Keratinocyte (primary cell): Measurements from ENCODE around the gene DEGS1. TPM values are rescaled to one million over a fixed set of nuclear protein-coding genes. Genes with fewer than 3 reads are reported as not detected.

Experiments used
- DNase-seq: peaks from one replicate; pipeline ENCODE4 v3.0.0-alpha.2; 2011; ENCODE audit warnings: low read depth, missing footprints, low spot score
- FAIRE-seq: peaks from 2 replicates; lab custom pipeline; 2011; peaks lifted over from hg19 to GRCh38; lab: Jason Lieb, UNC
- H2AFZ ChIP-seq: 2 replicates; pipeline ENCODE4 v1.6.0; 2012; ENCODE audit warnings: low read length, control low read depth, inconsistent platforms; ENCODE audit not compliant: control insufficient read depth
- H3K27ac ChIP-seq: 2 replicates; pipeline ENCODE4 v1.5.1; 2011; ENCODE audit warnings: low read length; ENCODE audit not compliant: control insufficient read depth, insufficient read depth
- H3K27me3 ChIP-seq: 3 replicates; pipeline ENCODE4 v1.6.0; 2011; ENCODE audit warnings: low read length; ENCODE audit not compliant: control insufficient read depth, insufficient read depth; ENCODE audit errors: extremely low read depth
- H3K36me3 ChIP-seq, 2 experiments: 2 replicates in 1 of 2; 3 replicates in 1 of 2; pipeline ENCODE4 v1.5.1; 2011; ENCODE audit warnings: low read length in 2 of 2, mild to moderate bottlenecking in 1 of 2; ENCODE audit not compliant: control insufficient read depth in 2 of 2, insufficient read depth in 2 of 2; ENCODE audit errors: extremely low read depth in 1 of 2
- H3K4me1 ChIP-seq: 3 replicates; pipeline ENCODE4 v1.5.1; 2011; ENCODE audit warnings: low read length; ENCODE audit not compliant: control insufficient read depth, insufficient read depth; ENCODE audit errors: extremely low read depth
- H3K4me2 ChIP-seq: 3 replicates; pipeline ENCODE4 v1.6.0; 2011; ENCODE audit warnings: low read depth, low read length; ENCODE audit not compliant: control insufficient read depth, insufficient read depth; ENCODE audit errors: extremely low read depth
- H3K4me3 ChIP-seq, 3 experiments: fragments of 200-600 bp in 1 of 3; sonication (generic) in 1 of 3; 2 replicates in 2 of 3; 3 replicates in 1 of 3; pipeline ENCODE4 v1.5.1; 2011 to 2016; ENCODE audit warnings: low read length in 3 of 3, mild to moderate bottlenecking in 3 of 3, control low read depth in 2 of 3, inconsistent platforms in 1 of 3, low read depth in 1 of 3, mixed read lengths in 1 of 3, mixed run types in 1 of 3, moderate library complexity in 1 of 3; ENCODE audit not compliant: control insufficient read depth in 2 of 3, insufficient read depth in 2 of 3; ENCODE audit errors: extremely low read depth in 1 of 3
- H3K79me2 ChIP-seq: 2 replicates; pipeline ENCODE4 v1.6.0; 2012; ENCODE audit warnings: low read length; ENCODE audit not compliant: control insufficient read depth, insufficient read depth
- H3K9ac ChIP-seq: 3 replicates; pipeline ENCODE4 v1.6.0; 2011; ENCODE audit warnings: low read length; ENCODE audit not compliant: control insufficient read depth, insufficient read depth; ENCODE audit errors: extremely low read depth
- H3K9me1 ChIP-seq: 3 replicates; pipeline ENCODE4 v1.6.0; 2011; ENCODE audit warnings: low read length; ENCODE audit not compliant: control insufficient read depth, insufficient read depth; ENCODE audit errors: extremely low read depth
- H3K9me3 ChIP-seq: 2 replicates; pipeline ENCODE4 v1.5.1; 2012; ENCODE audit warnings: low read depth, low read length; ENCODE audit not compliant: control insufficient read depth
- H4K20me1 ChIP-seq: 3 replicates; pipeline ENCODE4 v1.6.0; 2011; ENCODE audit warnings: low read length; ENCODE audit not compliant: control insufficient read depth, insufficient read depth; ENCODE audit errors: extremely low read depth
- CTCF ChIP-seq, 3 experiments: IDR thresholded peaks in 1 of 3; conservative IDR thresholded peaks in 1 of 3; optimal IDR thresholded peaks in 1 of 3; 2 replicates in 2 of 3; 3 replicates in 1 of 3; pipeline versions ENCODE3 to v1.5.1; 2011; ENCODE audit warnings: low read length in 3 of 3, mild to moderate bottlenecking in 3 of 3, moderate library complexity in 2 of 3, control low read depth in 1 of 3, inconsistent platforms in 1 of 3; ENCODE audit not compliant: insufficient read depth in 2 of 3; ENCODE audit errors: extremely low read depth in 1 of 3
- EZH2 ChIP-seq: IDR thresholded peaks from one replicate; pipeline ENCODE4 v1.6.1; 2012; ENCODE audit warnings: inconsistent platforms, mild to moderate bottlenecking, low read length, moderate library complexity
- dilution Hi-C: fragments of 300-500 bp; cut with MboI; formaldehyde crosslinking; loops from one replicate; pipeline ENCODE4 v1.7.0; 2020; ENCODE audit warnings: low sequenced_read_pairs; ENCODE audit not compliant: extremely low pct_ligation_motif_present
- polyA plus RNA-seq, 5 experiments: library from polyadenylated mRNA; depleted of rRNA in 3 of 5; stranded (reverse) in 3 of 5; stranded (forward) in 1 of 5; unstranded in 1 of 5; fragments of >200 nt; gene quantifications; 1 replicate in 1 of 5; 2 replicates in 3 of 5; 3 replicates in 1 of 5; pipeline versions ENCODE4 v1.2.1 to v1.2.3, GENCODE V29; 2011 to 2012; ENCODE audit warnings: missing spikeins in 2 of 5, low read depth in 1 of 5, low replicate concordance in 1 of 5

DEGS1 gene
- polyA plus RNA-seq, 1 donor (not counting 4 experiments of a cell fraction or from before 2014, with no cell fraction given) = 314 TPM

DNA sequence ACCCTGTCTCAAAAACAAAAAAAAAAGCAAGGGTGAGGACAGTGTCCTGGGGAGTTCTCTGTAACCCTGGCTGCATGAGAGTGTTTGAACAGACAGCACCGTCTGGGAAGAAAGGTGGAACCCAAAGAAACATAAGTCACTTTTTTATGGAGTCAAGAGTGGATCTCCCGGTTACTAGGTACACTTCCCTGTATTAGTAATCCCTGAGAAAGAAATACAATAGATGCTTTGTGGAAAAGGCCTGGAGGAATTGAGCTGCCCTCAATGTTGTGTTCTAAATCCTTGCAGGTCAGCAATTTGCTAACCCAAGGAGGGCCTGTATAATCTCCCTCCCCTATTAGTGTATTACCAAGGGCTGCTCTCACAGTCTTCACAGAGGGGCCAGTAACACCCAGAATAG, 16.6 kb downstream of the DEGS1 start:
- H2AFZ ChIP-seq = no peak overlapping the region
- H3K27ac ChIP-seq = peak overlapping the region; percentile 25
- H3K4me3 ChIP-seq = no peak overlapping the region
- H3K36me3 ChIP-seq = no peaks in the 10 kb centered on the region
- FAIRE-seq (peak; percentile 89), DNase-seq (no peak)
- H3K79me2 ChIP-seq = no peaks in the 10 kb centered on the region
- no peaks in the 10 kb centered on the region for H3K9me3 ChIP-seq
- no peaks in the 10 kb centered on the region for H3K9me1 ChIP-seq
- H3K9ac ChIP-seq = peak overlapping the region; percentile 14
- no peaks in the 10 kb centered on the region for H4K20me1 ChIP-seq
- dilution Hi-C loops = no loop called here
- no peaks in the 10 kb centered on the region for H3K27me3 ChIP-seq
- TF ChIP-seq EZH2 (no peak), CTCF (optimal IDR thresholded peaks at IDR 0.05 in 1 of 3, IDR thresholded peaks at IDR 0.05 in 1 of 3, conservative IDR thresholded peaks at IDR 0.05 in 1 of 3; ENCODE audit: extremely low read depth in 1 of 3, insufficient read depth in 2 of 3, low read length in 3 of 3) (no peak)
- H3K4me1 ChIP-seq = peaks cover 37% of the 10 kb centered on the region
- H3K4me2 ChIP-seq = no peak overlapping the region

- Histone ChIP-seq H3K27me3 (no peaks in the 10 kb centered on the region), H3K27ac (no peak overlapping the region), H3K36me3 (no peaks in the 10 kb centered on the region), H3K9ac (no peak overlapping the region), H3K4me3 (no peak overlapping the region), H3K79me2 (no peaks in the 10 kb centered on the region), H2AFZ (no peak overlapping the region), H3K9me3 (no peaks in the 10 kb centered on the region), H3K4me1 (peaks cover 47% of the 10 kb centered on the region), H3K4me2 (no peak overlapping the region), H3K9me1 (no peaks in the 10 kb centered on the region), H4K20me1 (no peaks in the 10 kb centered on the region)
- TF ChIP-seq EZH2 = no peak
- TF ChIP-seq CTCF (optimal IDR thresholded peaks at IDR 0.05 in 1 of 3, IDR thresholded peaks at IDR 0.05 in 1 of 3, conservative IDR thresholded peaks at IDR 0.05 in 1 of 3; ENCODE audit: extremely low read depth in 1 of 3, insufficient read depth in 2 of 3, low read length in 3 of 3) = no peak
- FAIRE-seq (no peak), DNase-seq (no peak)
- dilution Hi-C loops = no loop called here
These were observed 18.3 kb downstream of the DEGS1 start for GRCh38 chr1:224201383-224201782.
